Erythroblast (primary cell): ENCODE measurements around the gene ZFYVE28.

ENCODE experiments used
- DNase-seq, 2 experiments: peaks; one replicate each; lab custom pipeline; 2025; lab: John Stamatoyannopoulos, UW
- GATA1 ChIP-seq: IDR thresholded peaks from 2 replicates; pipeline ENCODE4 v1.6.1; 2011; ENCODE audit warnings: low read depth, mild to moderate bottlenecking, control low read depth, low read length, moderate library complexity
- POLR2A ChIP-seq: IDR thresholded peaks from 2 replicates; pipeline ENCODE4 v1.6.1; 2011; ENCODE audit warnings: mild to moderate bottlenecking, low read length

Gene ZFYVE28

GRCh38 chr4:2248044-2248780, 170.2 kb downstream of the ZFYVE28 start:
- no peak for DNase-seq
- TF ChIP-seq GATA1 (no peak), POLR2A (no peak)

GRCh38 chr4:2247128-2248043, 171.1 kb downstream of the ZFYVE28 start:
- TF ChIP-seq POLR2A (no peak), GATA1 (no peak)
- no peak for DNase-seq

DNA sequence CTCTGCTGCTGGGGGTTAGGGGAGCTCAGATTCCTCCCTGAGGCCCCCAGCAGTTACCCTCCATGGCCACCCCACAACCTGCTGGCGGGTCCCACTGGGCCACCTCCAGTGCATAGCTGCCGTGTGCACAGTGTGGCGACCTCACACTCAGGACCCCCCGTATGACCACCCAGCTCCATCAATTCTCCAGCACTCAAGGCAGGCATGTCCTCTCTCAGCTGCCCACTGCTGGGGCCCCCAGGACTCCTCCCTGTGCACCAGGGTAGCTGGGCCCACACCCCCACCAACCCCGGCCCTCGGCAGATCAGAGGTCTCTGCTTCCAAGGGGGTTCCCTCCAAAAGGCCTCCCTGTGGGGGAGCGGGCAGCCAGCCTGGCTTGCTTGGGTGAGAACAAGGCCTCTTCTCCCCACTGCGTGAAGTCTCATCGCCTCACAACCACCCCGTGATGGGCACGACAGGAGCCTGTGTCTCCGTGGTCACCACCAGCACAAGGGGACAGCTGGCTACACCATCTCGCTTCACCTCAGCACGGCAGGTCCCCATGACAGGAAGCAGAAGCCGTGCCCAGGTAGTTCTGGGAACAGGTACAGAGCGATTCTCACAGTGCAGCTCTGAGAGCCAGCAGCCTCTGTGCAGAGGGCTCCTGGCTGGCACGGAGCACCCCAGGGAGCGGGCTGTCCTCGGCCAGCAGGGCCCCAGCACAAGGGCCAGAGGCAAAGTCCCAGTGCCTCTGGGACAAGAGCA, 171.9 kb downstream of the ZFYVE28 start:
- DNase-seq = no peak
- TF ChIP-seq POLR2A (no peak), GATA1 (no peak)

- no peak for DNase-seq
These were observed 172.6 kb downstream of the ZFYVE28 start for GRCh38 chr4:2245787-2246275.

GRCh38 chr4:2245057-2245786, 173.2 kb downstream of the ZFYVE28 start:
- DNase-seq = no peak
- TF ChIP-seq POLR2A (no peak), GATA1 (no peak)

More at GRCh38 chr4:2245787-2246275, 172.6 kb downstream of the ZFYVE28 start:
- TF ChIP-seq GATA1 (no peak), POLR2A (no peak)

DNA sequence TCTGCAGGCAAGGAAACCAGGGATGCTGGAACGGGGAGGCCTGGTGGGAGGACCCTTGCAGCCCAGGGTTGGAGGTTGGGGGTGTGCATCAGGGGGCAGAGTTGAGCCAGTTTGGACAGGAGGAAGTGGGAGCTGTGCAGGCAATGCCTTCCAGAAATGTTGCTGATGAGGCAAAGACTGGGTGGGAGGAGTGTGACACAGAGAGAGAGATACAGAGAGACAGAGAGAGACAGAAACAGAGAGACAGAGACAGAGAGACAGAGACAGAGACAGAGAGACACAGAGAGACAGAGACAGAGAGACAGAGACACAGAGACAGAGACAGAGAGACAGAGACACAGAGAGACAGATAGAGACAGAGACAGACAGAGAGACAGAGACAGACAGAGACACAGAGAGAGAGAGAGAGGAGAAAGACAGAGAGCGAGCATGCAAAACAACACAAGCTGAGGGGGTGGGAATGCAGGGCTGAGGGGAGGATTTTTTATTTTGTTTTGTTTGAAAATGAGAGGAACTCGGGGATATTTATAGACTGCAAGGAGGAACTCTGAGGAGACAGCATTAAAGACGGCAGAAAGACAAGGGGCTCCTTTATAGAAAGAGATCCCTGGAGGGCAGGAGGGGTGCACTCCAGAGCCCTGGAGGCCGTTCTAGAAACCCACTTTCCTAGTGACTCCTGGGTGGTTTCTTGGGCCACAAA, 174.6 kb downstream of the ZFYVE28 start:
- no peak for TF ChIP-seq POLR2A
- no peak for TF ChIP-seq GATA1
- peak; percentile 33 to 41 for DNase-seq

- DNase-seq = peak; percentile 98 to 100
- TF ChIP-seq GATA1 (no peak), POLR2A (peak; percentile 84)
These were observed 176.8 kb downstream of the ZFYVE28 start, which contains the start of the genes HAUS3 and POLN for GRCh38 chr4:2241410-2242353. TSS of gene HAUS3 (minus strand) at chr4:2242121. CDS start at chr4:2240946, 1,175 bp downstream. TSS of gene POLN (minus strand) at chr4:2242121. CDS start at chr4:2229231, 12,890 bp downstream.

GRCh38 chr4:2241003-2241402, 177.4 kb downstream of the ZFYVE28 start:
- peak in 1 of 2 experiments; percentile 58 for DNase-seq
- TF ChIP-seq GATA1 (no peak), POLR2A (no peak)

- no peak for TF ChIP-seq GATA1
- no peak for TF ChIP-seq POLR2A
- peak in 1 of 2 experiments; percentile 16 for DNase-seq
These were observed 181.3 kb downstream of the ZFYVE28 start for GRCh38 chr4:2236944-2237666.

DNA sequence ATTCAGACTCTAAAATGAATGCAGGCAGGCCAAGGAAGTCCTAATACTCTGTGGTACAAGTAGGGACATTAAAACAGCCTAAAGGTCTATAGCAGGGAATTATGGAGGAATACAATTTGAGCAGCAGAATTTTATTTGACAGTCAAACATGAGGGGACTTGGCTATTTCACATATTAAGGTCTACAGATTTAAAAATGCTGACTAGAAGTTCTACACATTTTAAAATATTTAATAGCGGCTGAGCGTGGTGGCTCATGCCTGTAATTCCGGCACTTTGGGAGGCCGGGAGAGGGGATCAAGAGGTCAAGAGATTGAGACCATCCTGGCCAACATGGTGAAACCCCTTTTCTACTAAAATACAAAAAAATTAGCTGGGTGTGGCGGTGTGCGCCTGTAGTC, 187.4 kb downstream of the ZFYVE28 start:
- TF ChIP-seq POLR2A (no peak), GATA1 (no peak)
- no peak for DNase-seq
